Sigmoid colon (tissue), 4 donors: ENCODE data around the gene EID3.

ENCODE experiments used
- CTCF ChIP-seq, 4 experiments: fragments of 450-650 bp in 3 of 4; fragments of 200-600 bp in 1 of 4; IDR thresholded peaks; one replicate each; pipeline ENCODE4 v1.5.1; 2016 to 2019; ENCODE audit warnings: antibody characterized with exemption in 4 of 4, mild to moderate bottlenecking in 3 of 4, moderate library complexity in 2 of 4
- EP300 ChIP-seq, 4 donors: sonication (generic); formaldehyde crosslinking; IDR thresholded peaks; one replicate each; pipeline ENCODE4 v1.6.1; 2017; ENCODE audit warnings: antibody characterized with exemption in 4 of 4
- POLR2A ChIP-seq, 2 donors: fragments of 450-650 bp; IDR thresholded peaks; one replicate each; pipeline ENCODE4 v1.6.1; 2016; ENCODE audit warnings: antibody characterized with exemption in 2 of 2, mild to moderate bottlenecking in 2 of 2, moderate library complexity in 2 of 2
- POLR2AphosphoS5 ChIP-seq, 4 donors: sonication (generic); formaldehyde crosslinking; IDR thresholded peaks; one replicate each; pipeline ENCODE4 v1.6.1; 2017; ENCODE audit warnings: antibody characterized with exemption in 4 of 4

DNA sequence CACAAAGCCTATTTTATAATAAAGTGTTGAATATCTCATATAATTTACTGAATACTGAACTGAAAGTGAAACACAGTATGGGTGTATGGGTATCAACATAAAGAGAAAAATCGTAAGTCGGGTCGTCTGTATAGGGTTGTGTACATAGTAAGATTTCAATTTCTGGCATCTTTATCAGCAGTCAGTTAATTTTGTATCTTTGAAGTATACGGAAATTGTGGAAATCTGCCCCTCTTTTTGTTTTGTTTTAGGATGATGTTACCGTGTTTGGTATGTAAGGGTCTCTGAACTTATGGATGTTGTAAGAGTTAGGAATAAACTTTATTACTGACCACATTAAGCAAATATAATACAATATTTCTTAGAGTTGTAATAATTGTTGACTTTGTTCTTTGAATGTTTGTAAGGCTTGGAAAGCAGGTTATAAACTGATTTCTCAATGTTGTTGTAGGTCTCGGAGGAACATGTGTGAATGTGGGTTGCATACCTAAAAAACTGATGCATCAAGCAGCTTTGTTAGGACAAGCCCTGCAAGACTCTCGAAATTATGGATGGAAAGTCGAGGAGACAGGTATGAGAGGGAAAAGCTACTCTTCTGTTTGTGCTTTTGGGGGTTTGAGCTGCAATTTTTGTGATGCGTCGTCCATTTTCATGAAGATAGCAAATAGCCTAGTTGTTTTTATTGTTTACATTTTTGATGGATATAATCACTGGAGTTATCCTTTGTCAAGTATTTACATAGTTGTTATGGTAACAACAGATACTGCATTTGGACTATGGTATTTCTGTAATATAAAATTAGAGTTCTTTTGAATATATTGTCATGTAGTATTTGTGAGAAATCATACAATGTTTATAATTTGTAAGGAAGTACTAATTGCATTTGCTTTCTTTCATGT lies 12.0 kb downstream of the EID3 start:
- TF ChIP-seq POLR2AphosphoS5 (IDR thresholded peaks at IDR 0.05) (no peak), POLR2A (IDR thresholded peaks at IDR 0.05) (no peak), CTCF (IDR thresholded peaks at IDR 0.05) (no peak), EP300 (IDR thresholded peaks at IDR 0.05) (no peak)
